HCT116 (cell line): ENCODE measurements around the gene CAPN9. TPM values are rescaled to one million over a fixed set of nuclear protein-coding genes. Genes with fewer than 3 reads are reported as not detected.

Source experiments
- ATAC-seq: fragments of 200-7000 bp; cut with Tn5 transposase; 2 replicates; pipeline ENCODE4 v1.9.1; 2020; ENCODE audit warnings: mild to moderate bottlenecking, moderate library complexity
- BruUV-seq: library from RNA; stranded (reverse); fragments of 400-500 nt; replicated peaks from 2 replicates; lab custom pipeline; 2021; lab: Mats Ljungman, UMichigan
- CTCF ChIA-PET: fragments of 300-600 bp; sonication (Branson Sonifier 250); formaldehyde crosslinking; loops from one replicate; lab custom pipeline; 2021; ENCODE audit warnings: antibody characterized with exemption; lab: Charles Lee
- POLR2A ChIA-PET: fragments of 300-600, 350-600 bp; sonication (Branson Sonifier 250); formaldehyde crosslinking; loops from one replicate; lab custom pipeline; 2021; ENCODE audit warnings: antibody characterized with exemption; lab: Charles Lee
- RAD21 ChIA-PET, 2 experiments: fragments of 300-600 bp; sonication (Branson Sonifier 250); formaldehyde crosslinking; loops; one replicate each; lab custom pipeline; 2023; ENCODE audit warnings: low total read pairs in 2 of 2; ENCODE audit not compliant: uncharacterized antibody in 2 of 2, unreplicated experiment in 2 of 2, low non-redundant PET in 1 of 2; lab: Charles Lee
- DNase-seq: peaks from one replicate; pipeline ENCODE4 v3.0.0-alpha.2; 2010; ENCODE audit warnings: low read depth, low spot score
- H2AFZ ChIP-seq: fragments of 200-600 bp; shearing (Covaris generic), sonication (generic); 2 replicates; pipeline ENCODE4 v1.6.1; 2017; ENCODE audit warnings: low read depth, mixed run types, mixed read lengths, antibody characterized with exemption, low read length; ENCODE audit not compliant: poor library complexity, severe bottlenecking
- H3K27ac ChIP-seq: 2 replicates; pipeline ENCODE4 v1.5.1; 2012; ENCODE audit warnings: low read depth, low read length
- H3K27me3 ChIP-seq: fragments of 200-600 bp; sonication (generic); 2 replicates; pipeline ENCODE4 v1.6.1; 2016; ENCODE audit warnings: mixed run types, low read length, mixed read lengths; ENCODE audit not compliant: insufficient read depth
- H3K36me3 ChIP-seq, 2 experiments: fragments of 200-500 bp in 1 of 2; fragments of 200-600 bp in 1 of 2; sonication (Bioruptor generic) in 1 of 2; sonication (generic) in 1 of 2; 2 replicates each; pipeline versions ENCODE4 v1.5.1 to v1.6.1; 2014 to 2016; ENCODE audit warnings: low read length in 2 of 2, inconsistent platforms in 1 of 2, mixed read lengths in 1 of 2, mixed run types in 1 of 2; ENCODE audit not compliant: insufficient read depth in 2 of 2, control insufficient read depth in 1 of 2
- H3K4me1 ChIP-seq, 2 experiments: fragments of 200-600 bp in 1 of 2; sonication (generic) in 1 of 2; 2 replicates each; pipeline versions ENCODE4 v1.5.1 to v1.6.1; 2012 to 2017; ENCODE audit warnings: low read length in 2 of 2, inconsistent platforms in 1 of 2, mild to moderate bottlenecking in 1 of 2, mixed read lengths in 1 of 2, mixed run types in 1 of 2, moderate library complexity in 1 of 2; ENCODE audit not compliant: insufficient read depth in 2 of 2, control insufficient read depth in 1 of 2
- H3K4me2 ChIP-seq: fragments of 200-600 bp; sonication (generic); 2 replicates; pipeline ENCODE4 v1.6.1; 2017; ENCODE audit warnings: mixed run types, low read length, mixed read lengths
- H3K4me3 ChIP-seq, 2 experiments: fragments of 200-600 bp in 1 of 2; sonication (generic) in 1 of 2; replicated peaks in 1 of 2; 2 replicates each; pipeline ENCODE4 v1.5.1; 2011 to 2016; ENCODE audit warnings: low read length in 2 of 2, control low read depth in 1 of 2, low read depth in 1 of 2, mild to moderate bottlenecking in 1 of 2, mixed read lengths in 1 of 2, mixed run types in 1 of 2
- H3K79me2 ChIP-seq: fragments of 200-600 bp; sonication (generic); 2 replicates; pipeline ENCODE4 v1.6.1; 2017; ENCODE audit warnings: mild to moderate bottlenecking, mixed run types, low read length, moderate library complexity, mixed read lengths; ENCODE audit not compliant: insufficient read depth
- H3K9ac ChIP-seq: fragments of 200-600 bp; sonication (generic); 2 replicates; pipeline ENCODE4 v1.6.1; 2016; ENCODE audit warnings: low read length, mixed read lengths
- H3K9me2 ChIP-seq: fragments of 200-600 bp; sonication (generic), shearing (Covaris generic); 2 replicates; pipeline ENCODE4 v1.6.1; 2017; ENCODE audit warnings: mixed run types, mild to moderate bottlenecking, moderate library complexity; ENCODE audit not compliant: insufficient read depth
- H3K9me3 ChIP-seq, 2 experiments: fragments of 200-500 bp in 1 of 2; fragments of 200-600 bp in 1 of 2; sonication (Bioruptor generic) in 1 of 2; sonication (generic) in 1 of 2; 2 replicates each; pipeline ENCODE4 v1.6.1; 2014 to 2017; ENCODE audit warnings: low read length in 2 of 2, mixed read lengths in 2 of 2, inconsistent platforms in 1 of 2, low read depth in 1 of 2, mild to moderate bottlenecking in 1 of 2, mixed run types in 1 of 2, moderate library complexity in 1 of 2; ENCODE audit not compliant: control insufficient read depth in 1 of 2, insufficient read depth in 1 of 2
- H4K20me1 ChIP-seq: fragments of 200-600 bp; sonication (generic), shearing (Covaris generic); 2 replicates; pipeline ENCODE4 v1.6.1; 2017; ENCODE audit warnings: mixed run types, mild to moderate bottlenecking, moderate library complexity; ENCODE audit not compliant: insufficient read depth
- CBX3 ChIP-seq: IDR thresholded peaks from 2 replicates; pipeline ENCODE4 v1.6.1; 2012; ENCODE audit warnings: low read depth
- CEBPB ChIP-seq: IDR thresholded peaks from 2 replicates; pipeline ENCODE4 v1.6.1; 2012; ENCODE audit warnings: low read depth
- EGR1 ChIP-seq: IDR thresholded peaks from 2 replicates; pipeline ENCODE4 v1.6.1; 2012; ENCODE audit warnings: low read depth
- ELF1 ChIP-seq: IDR thresholded peaks from 2 replicates; pipeline ENCODE4 v1.6.1; 2012; ENCODE audit warnings: low read depth, borderline replicate concordance
- EZH2 ChIP-seq: fragments of 200-600 bp; sonication (generic); IDR thresholded peaks from 2 replicates; pipeline ENCODE4 v1.6.1; 2017; ENCODE audit warnings: antibody characterized with exemption, mixed run types
- FOSL1 ChIP-seq: IDR thresholded peaks from 2 replicates; pipeline ENCODE4 v1.6.1; 2012; ENCODE audit warnings: low read depth
- JUND ChIP-seq: IDR thresholded peaks from 2 replicates; pipeline ENCODE4 v1.6.1; 2012
- SIN3A ChIP-seq: IDR thresholded peaks from 2 replicates; pipeline ENCODE4 v1.6.1; 2012; ENCODE audit warnings: low read depth
- SP1 ChIP-seq: IDR thresholded peaks from 2 replicates; pipeline ENCODE4 v1.6.1; 2012; ENCODE audit warnings: low read depth
- SRF ChIP-seq: IDR thresholded peaks from 2 replicates; pipeline ENCODE4 v1.6.1; 2012; ENCODE audit warnings: low read depth
- TCF7L2 ChIP-seq: IDR thresholded peaks from 2 replicates; pipeline ENCODE4 v1.7.0; 2011; ENCODE audit warnings: borderline replicate concordance, inconsistent platforms; ENCODE audit not compliant: insufficient read depth, insufficient read length; ENCODE audit errors: extremely low read depth
- YY1 ChIP-seq: IDR thresholded peaks from 2 replicates; pipeline ENCODE4 v1.6.1; 2011; ENCODE audit warnings: low read length, low read depth, moderate library complexity, mild to moderate bottlenecking; ENCODE audit not compliant: insufficient replicate concordance; ENCODE audit errors: extremely low read depth
- ZFX ChIP-seq: fragments of 450-650 bp; IDR thresholded peaks from 2 replicates; pipeline ENCODE4 v1.6.1; 2017
- ZNF274 ChIP-seq: fragments of 200-500 bp; sonication (Bioruptor generic); IDR thresholded peaks from 2 replicates; pipeline ENCODE4 v1.6.1; 2014; ENCODE audit warnings: mild to moderate bottlenecking, low read depth, low read length, inconsistent platforms
- intact Hi-C: fragments of 100-400 bp; cut with micrococcal nuclease; formaldehyde crosslinking; loops from 2 replicates; pipeline ENCODE4 v1.10.0; 2022
- total RNA-seq: library from RNA; stranded (reverse); gene quantifications from one replicate; pipeline ENCODE4 v1.2.1, GENCODE V29; 2021; ENCODE audit not compliant: unreplicated experiment
- TF ChIP-seq, protein P1 (sequence below): IDR thresholded peaks from 2 replicates; pipeline ENCODE4 v1.6.1; 2012

Gene CAPN9
- total RNA-seq, 1 experiment from 2014 or later: not detected

DNA sequence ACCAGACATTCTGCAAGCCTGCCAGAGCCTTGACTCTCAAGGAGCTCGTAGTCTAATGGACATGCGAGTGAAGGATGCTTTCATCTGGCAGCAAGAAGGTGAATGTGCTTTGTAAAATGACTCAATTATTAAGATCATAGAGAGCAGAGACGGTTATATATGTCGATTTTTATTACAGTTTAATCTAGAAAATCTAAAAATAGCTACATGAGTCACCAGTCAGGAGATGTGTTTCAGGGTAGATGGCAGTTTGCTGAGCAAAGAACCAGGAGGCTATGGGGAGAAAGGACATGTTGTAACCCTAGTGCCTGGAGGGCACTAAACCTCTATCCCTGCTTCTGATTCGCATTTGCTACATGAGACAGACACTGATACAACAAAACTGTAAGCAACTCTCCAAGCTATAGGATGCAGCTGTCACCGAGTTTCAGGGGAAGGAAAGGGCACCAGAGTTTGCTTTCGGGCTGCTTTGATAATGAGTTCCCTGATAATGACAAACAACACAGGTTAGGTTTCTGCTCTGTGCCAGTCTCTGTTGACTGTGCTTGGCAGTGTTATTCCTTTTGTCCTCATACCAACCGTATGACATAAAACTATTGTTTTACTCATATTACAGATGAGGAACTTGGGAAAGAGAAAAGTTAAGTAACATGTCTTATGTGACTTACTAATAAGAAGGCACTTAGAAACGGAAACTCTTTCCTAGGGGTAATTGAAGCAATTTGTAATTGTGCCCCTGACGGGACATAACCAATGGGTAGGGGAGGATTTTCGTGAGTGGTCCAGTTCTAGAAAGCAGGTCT is 77.9 kb downstream of the CAPN9 start:
- ATAC-seq (peak; percentile 71), DNase-seq (no peak)
- intact Hi-C loops: no loop called here
- H4K20me1 ChIP-seq: no peaks in the 10 kb centered on the region
- no peaks in the 10 kb centered on the region for H3K9me2 ChIP-seq
- TF ChIP-seq FOSL1: peak; percentile 39; the same call in 1 of the 2 replicates
- TF ChIP-seq ZFX: no peak
- no peak for TF ChIP-seq EGR1
- TF ChIP-seq TCF7L2: peak; percentile 75
- no peak for TF ChIP-seq SIN3A
- TF ChIP-seq SP1: 0 out of 2 replicates have a peak, but pooled peaks have one; percentile 16
- TF ChIP-seq ZNF274: no peak
- no peak for TF ChIP-seq EZH2
- TF ChIP-seq CBX3: no peak
- TF ChIP-seq SRF: no peak
- TF ChIP-seq ELF1: no peak
- no peak for TF ChIP-seq YY1
- TF ChIP-seq CEBPB: no peak
- TF ChIP-seq, protein P1, sequence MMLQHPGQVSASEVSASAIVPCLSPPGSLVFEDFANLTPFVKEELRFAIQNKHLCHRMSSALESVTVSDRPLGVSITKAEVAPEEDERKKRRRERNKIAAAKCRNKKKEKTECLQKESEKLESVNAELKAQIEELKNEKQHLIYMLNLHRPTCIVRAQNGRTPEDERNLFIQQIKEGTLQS: no peak
- TF ChIP-seq JUND: 0 out of 2 replicates have a peak, but pooled peaks have one; percentile 31
- H3K9ac ChIP-seq: no peak overlapping the region
- no peaks in the 10 kb centered on the region for H3K9me3 ChIP-seq
- CTCF ChIA-PET: no interaction called here
- POLR2A ChIA-PET: no interaction called here
- no peak overlapping the region for H3K4me3 ChIP-seq
- no peaks in the 10 kb centered on the region for H3K27me3 ChIP-seq
- peak overlapping the region; percentile 56 for H3K4me2 ChIP-seq
- H2AFZ ChIP-seq: no peak overlapping the region
- no TSS peak for BruUV-seq
- RAD21 ChIA-PET: interaction anchor here in 1 of 2 experiments (0.6 kb wide), 1 partner anchor 64 kb away, joined by 3 read pairs; no protein-coding TSS in a partner anchor
- H3K4me1 ChIP-seq: peaks cover 23 to 24% of the 10 kb centered on the region in 2 experiments
- H3K79me2 ChIP-seq: no peaks in the 10 kb centered on the region
- H3K27ac ChIP-seq: peak overlapping the region; percentile 53; the same call in 1 of the 2 replicates
- no peaks in the 10 kb centered on the region for H3K36me3 ChIP-seq
